ENCODE measurements around the gene GLCCI1.

Gene GLCCI1

GRCh38 chr7:8125680-8126444 is 157.3 kb downstream of the GLCCI1 start:
- Histone ChIP-seq H3K27me3 (no peaks in the 10 kb centered on the region), H3K9me3 (no peaks in the 10 kb centered on the region), H3K36me3 (peaks cover 25% of the 10 kb centered on the region), H3K4me3 (ENCODE audit: low read depth, low read length) (no peak overlapping the region), H3K4me1 (no peaks in the 10 kb centered on the region)
- DNase-seq = no peak
- TF ChIP-seq, protein P1, sequence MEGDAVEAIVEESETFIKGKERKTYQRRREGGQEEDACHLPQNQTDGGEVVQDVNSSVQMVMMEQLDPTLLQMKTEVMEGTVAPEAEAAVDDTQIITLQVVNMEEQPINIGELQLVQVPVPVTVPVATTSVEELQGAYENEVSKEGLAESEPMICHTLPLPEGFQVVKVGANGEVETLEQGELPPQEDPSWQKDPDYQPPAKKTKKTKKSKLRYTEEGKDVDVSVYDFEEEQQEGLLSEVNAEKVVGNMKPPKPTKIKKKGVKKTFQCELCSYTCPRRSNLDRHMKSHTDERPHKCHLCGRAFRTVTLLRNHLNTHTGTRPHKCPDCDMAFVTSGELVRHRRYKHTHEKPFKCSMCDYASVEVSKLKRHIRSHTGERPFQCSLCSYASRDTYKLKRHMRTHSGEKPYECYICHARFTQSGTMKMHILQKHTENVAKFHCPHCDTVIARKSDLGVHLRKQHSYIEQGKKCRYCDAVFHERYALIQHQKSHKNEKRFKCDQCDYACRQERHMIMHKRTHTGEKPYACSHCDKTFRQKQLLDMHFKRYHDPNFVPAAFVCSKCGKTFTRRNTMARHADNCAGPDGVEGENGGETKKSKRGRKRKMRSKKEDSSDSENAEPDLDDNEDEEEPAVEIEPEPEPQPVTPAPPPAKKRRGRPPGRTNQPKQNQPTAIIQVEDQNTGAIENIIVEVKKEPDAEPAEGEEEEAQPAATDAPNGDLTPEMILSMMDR (IDR thresholded peaks at IDR 0.05; ENCODE audit: low read depth, low read length) = no peak

DNA sequence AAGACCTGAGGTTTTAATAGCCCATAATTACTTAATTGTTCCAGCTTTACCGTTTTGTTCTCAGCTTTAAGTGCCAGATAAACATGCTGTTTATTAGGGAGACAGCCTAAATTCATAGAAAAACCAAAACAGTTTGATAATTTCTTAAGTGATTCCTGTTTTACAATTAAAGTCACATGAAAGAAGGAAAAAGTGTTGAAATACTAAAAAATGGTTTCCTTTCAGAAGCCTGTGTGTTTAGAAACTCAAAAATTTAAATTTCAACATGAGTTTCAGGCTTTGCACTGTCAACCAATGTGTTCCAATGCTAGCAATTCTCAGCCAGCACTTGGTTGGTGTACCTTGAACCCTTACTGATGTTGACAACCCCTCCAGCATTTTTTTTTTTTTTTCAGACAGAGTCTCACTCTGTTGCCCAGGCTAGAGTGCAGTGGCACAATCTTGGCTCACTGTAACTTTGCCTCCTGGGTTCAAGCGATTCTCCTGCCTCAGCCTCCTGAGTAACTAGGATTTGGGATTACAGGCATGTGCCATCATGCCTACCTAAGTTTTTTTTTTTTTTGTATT is 158.1 kb downstream of the GLCCI1 start:
- DNase-seq = no peak
- TF ChIP-seq, protein P1 (IDR thresholded peaks at IDR 0.05; ENCODE audit: low read depth, low read length) = no peak
- Histone ChIP-seq H3K4me1 (no peaks in the 10 kb centered on the region), H3K27me3 (no peaks in the 10 kb centered on the region), H3K4me3 (ENCODE audit: low read depth, low read length) (no peak overlapping the region), H3K36me3 (peaks cover 23% of the 10 kb centered on the region), H3K9me3 (no peaks in the 10 kb centered on the region)

DNA sequence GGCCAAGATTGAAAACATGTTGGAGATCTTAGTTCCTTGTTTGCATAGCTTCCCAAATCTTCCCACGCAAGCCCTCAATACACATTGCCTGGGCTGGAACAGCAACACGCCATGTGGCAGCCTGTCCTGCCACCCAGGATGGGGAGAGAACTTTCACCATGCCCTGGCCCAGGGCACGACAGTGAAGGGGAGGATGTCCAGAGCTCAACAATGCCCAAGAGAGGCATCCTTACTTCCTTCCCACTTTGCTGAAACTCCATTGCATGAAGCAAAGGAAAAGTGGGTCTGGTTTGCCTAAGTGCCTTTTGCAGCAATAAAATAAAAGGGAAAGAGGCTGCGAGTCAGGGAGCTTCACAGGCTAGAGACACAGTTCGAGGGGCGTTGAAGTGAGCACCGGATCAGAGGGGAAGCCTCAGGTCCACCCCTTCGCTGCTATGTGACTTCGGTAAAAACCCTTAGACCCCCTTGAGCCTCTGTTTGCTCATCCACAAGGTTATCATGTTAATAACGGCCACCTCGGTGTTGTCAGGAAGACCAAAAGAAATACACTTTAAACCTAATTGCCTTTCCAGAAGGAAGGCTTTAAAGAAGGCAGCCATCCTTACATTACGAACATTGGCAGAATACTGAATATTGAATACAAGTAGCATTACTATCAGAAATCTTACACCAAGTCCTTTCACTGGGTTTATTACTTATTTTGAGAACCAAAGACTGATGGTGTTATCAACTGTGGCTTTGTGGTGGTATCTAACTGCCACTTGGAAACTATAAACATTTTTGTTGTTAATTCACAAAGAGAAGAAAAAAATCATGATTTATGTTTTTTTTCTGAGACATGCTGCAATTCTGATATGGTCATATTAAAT is 160.1 kb downstream of the GLCCI1 start:
- H3K9me3 ChIP-seq = no peaks in the 10 kb centered on the region
- H3K4me3 ChIP-seq (ENCODE audit: low read depth, low read length) = no peak overlapping the region
- DNase-seq = no peak
- H3K4me1 ChIP-seq = no peaks in the 10 kb centered on the region
- no peaks in the 10 kb centered on the region for H3K27me3 ChIP-seq
- peaks cover 19% of the 10 kb centered on the region for H3K36me3 ChIP-seq
- TF ChIP-seq, protein P1 (IDR thresholded peaks at IDR 0.05; ENCODE audit: low read depth, low read length) = no peak

- DNase-seq = no peak
- TF ChIP-seq, protein P1 (IDR thresholded peaks at IDR 0.05; ENCODE audit: low read depth, low read length) = no peak
- no peaks in the 10 kb centered on the region for H3K9me3 ChIP-seq
- H3K36me3 ChIP-seq = peaks cover 19% of the 10 kb centered on the region
- no peak overlapping the region for H3K4me3 ChIP-seq (ENCODE audit: low read depth, low read length)
- H3K4me1 ChIP-seq = no peaks in the 10 kb centered on the region
- no peaks in the 10 kb centered on the region for H3K27me3 ChIP-seq
Measured at GRCh38 chr7:8129318-8129659, 160.7 kb downstream of the GLCCI1 start.

DNA sequence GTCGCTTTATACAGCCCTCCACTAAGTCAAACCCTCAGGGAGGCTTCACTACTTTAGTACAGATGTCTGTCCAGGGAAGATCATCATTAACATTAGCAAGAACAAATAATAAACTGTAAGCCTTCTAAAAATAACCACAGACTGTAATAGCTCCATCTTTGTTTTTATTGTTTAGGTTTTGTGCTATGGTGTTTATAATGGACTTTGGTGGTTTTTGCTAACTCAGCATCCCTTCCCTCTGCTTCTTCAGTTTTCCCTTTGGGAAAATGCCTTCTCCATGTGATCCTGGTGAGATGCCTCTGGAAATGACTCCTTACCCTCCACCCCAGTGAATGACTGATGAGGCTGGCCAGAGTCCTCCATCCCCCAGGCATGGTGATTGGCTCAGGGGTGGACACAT is 162.1 kb downstream of the GLCCI1 start:
- Histone ChIP-seq H3K27me3 (no peaks in the 10 kb centered on the region), H3K36me3 (peaks cover 16% of the 10 kb centered on the region), H3K9me3 (no peaks in the 10 kb centered on the region), H3K4me3 (ENCODE audit: low read depth, low read length) (no peak overlapping the region), H3K4me1 (no peaks in the 10 kb centered on the region)
- TF ChIP-seq, protein P1 (IDR thresholded peaks at IDR 0.05; ENCODE audit: low read depth, low read length) = no peak
- DNase-seq = no peak

Data from BE2C (cell line).